Epidermal melanocyte (primary cell): ENCODE results near the gene PLEKHJ1.
"Not testable (repeated sequence)": the region's sequence is repeated elsewhere in the genome, so short reads cannot be mapped to it uniquely, and the experiment has no call there.

Source experiments
- DNase-seq: peaks from one replicate; pipeline ENCODE4 v3.0.0; 2011; ENCODE audit warnings: low spot score; ENCODE audit not compliant: insufficient read length

PLEKHJ1 gene

GRCh38 chr19:2236314-2237050 is at the start of gene PLEKHJ1, which contains the start of gene SF3A2:
Gene PLEKHJ1 (minus strand): TSS chr19:2236329. CDS start chr19:2236248, 81 bp downstream.
Gene SF3A2 (plus strand): TSS chr19:2236824. CDS start chr19:2243419, 6,595 bp downstream.
- peak; percentile 99 for DNase-seq

GRCh38 chr19:2283835-2284507 is 47.8 kb upstream of the PLEKHJ1 start:
- no peak for DNase-seq

- DNase-seq: no peak
These were observed 46.7 kb upstream of the PLEKHJ1 start for GRCh38 chr19:2282862-2283237.

- no peak for DNase-seq
These were observed 46.1 kb upstream of the PLEKHJ1 start, which contains the start of gene PEAK3 for GRCh38 chr19:2282062-2282861. Gene PEAK3 (minus strand): TSS chr19:2282175. CDS start chr19:2280931, 1,244 bp downstream.

GRCh38 chr19:2281265-2282061 is 45.3 kb upstream of the PLEKHJ1 start:
- not testable (repeated sequence) for DNase-seq

DNA sequence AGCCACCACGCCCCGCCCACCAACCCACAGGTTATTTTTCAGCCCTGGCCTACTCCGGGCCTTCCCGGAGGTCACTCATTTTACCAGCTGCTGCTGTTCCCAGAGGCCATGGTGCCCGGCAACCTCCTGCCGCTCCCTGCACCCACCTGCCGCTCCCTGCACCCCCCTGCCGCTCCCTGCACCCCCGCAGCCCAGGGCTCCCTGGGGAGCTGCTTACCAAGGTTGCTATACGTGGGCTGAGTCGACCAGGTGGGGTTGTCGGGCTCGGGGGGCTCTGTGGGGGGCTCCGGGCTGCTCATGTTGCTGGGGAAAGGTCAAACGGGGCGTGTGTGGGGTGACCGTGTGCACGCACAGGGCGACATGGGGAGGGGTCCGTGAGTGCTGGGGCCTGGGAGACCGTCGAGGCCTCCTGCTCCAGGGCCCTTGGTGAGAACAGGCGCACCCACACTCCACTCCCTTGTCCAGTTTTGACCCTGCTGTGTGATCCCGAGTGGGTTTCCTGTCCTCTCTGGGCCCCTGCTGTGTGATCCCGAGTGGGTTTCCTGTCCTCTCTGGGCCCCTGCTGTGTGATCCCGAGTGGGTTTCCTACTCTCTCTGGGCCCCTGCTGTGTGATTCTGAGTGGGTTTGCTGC is 44.6 kb upstream of the PLEKHJ1 start:
- DNase-seq: no peak

- no peak for DNase-seq
These were observed 42.5 kb upstream of the PLEKHJ1 start for GRCh38 chr19:2278459-2279158.

DNA sequence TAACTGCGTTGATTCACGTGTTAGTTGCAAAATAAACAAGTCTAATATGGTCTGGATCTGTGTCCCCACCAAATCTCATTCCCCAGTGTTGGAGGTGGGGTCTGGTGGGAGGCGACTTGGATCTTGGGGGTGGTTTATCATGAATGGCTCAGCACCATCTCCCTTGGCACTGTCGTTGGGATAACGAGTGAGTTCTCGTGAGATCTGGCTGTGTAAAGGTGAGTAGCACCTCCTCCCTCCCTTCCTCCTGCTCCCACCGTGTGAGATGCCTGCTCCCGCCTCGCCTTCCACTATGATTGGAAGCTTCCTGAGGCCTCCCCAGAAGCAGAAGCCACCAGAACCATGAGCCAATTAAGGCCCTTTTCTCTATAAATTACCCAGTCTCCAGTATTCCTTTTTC is 41.0 kb upstream of the PLEKHJ1 start:
- DNase-seq: no peak

- no peak for DNase-seq
These were observed 40.4 kb upstream of the PLEKHJ1 start for GRCh38 chr19:2276429-2276986.

DNA sequence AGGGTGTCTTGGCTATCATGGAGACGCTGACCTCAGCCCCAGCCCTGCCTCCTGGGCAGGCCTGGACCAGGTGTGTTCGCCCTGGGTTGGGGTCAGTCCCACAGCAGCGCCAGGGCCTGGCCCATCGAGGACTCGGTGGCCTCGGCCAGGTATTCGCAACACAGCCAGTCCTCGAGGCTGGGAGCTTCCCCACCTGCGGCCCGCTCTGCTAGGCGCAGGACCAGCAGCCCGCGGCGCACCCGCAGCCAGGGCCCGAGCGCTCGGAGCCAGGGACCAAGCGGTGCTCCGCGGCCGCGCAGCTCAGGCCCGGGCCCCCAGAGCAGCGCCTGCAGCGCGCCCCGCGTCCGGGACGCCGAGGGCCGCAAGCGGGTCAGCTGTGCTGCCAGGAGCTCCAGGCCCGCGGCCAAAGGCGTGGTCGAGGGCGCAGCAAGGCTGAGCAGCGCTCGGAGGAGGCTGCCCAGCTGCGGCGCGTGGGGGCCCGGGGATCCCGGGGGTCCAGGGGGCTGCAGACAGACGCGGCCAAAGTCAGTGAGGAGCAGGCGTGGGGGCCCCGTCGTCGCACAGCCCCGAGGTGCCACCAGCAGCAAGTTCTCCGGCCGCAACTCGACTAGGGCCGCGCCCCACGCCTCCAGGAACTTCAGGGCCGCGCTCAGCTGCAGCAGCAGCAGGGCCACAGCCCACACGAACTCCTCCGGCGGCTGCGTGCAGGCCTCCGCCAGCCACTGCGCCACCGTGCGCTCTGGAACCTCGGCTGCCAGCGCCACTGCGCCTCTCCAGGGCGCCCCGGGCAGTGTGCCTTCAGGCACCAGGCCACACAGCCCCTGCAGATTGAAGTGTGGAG is 39.7 kb upstream of the PLEKHJ1 start:
- no peak for DNase-seq

- DNase-seq: no peak
These were observed 38.9 kb upstream of the PLEKHJ1 start for GRCh38 chr19:2274931-2275535.

DNA sequence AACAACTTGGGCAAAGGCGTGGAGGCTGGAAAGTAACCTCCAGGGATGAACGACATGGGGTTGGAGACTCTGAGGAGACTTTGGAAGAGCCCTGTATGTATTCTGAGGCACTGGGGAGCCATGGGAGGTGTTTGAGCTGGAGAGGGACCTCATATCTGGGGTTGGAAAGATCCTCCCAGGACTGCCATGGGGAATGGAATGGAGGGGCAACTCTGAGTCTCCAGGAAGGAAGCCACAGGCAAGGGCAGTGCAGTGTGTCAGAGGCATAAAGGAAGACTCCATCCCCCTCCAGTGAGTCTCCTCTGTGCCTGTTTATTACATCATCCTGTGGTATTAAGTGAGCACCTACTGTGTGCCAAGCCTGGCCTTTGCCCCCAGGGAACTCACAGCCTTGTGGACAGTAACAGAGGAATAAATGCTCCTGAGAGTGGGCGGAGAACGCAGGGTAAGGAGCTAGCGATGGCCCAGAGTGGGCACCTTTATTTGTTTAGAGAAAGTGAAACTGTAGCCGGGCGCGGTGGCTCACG is 38.1 kb upstream of the PLEKHJ1 start:
- no peak for DNase-seq

DNA sequence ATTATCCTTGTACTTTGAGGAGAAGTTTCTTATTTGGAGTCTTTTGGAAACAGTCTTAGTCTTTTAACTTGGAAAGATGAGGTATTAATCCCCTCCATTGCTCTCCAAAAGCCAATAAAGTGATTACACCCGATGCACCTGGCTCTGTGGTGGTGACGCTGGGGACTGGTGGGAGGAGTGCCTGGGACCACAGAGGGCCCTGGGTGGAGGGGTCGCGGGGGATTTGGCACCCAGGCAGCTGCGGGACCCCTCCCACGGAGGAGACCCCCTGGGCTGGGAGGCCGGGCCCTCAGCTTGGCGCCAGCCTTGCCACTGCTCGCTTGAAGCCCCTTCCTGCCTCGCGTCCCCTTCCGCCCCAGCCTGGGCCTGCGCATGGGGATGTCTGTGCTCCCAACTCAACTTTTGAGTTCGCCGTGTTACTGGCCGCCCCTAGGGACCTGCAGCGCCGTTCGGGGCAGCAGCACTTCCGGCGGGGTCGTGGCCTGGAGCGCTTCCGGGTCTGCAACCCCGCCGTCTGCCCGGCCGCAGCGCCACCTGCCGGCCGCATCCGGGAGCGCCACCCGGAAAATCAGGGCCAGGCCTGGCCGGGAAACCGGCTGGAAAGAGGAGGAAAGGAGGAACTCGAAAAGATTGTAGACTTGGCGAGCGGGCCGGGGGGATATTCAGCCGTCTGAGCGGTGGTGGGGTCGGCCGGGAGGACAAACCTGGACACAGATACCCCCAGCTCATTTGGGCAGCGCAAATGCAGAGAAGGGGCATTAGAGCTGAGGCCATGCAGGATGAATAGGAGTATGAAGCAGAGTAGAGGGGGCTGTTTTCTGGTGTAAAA is 37.4 kb upstream of the PLEKHJ1 start:
- DNase-seq: peak; percentile 98

DNA sequence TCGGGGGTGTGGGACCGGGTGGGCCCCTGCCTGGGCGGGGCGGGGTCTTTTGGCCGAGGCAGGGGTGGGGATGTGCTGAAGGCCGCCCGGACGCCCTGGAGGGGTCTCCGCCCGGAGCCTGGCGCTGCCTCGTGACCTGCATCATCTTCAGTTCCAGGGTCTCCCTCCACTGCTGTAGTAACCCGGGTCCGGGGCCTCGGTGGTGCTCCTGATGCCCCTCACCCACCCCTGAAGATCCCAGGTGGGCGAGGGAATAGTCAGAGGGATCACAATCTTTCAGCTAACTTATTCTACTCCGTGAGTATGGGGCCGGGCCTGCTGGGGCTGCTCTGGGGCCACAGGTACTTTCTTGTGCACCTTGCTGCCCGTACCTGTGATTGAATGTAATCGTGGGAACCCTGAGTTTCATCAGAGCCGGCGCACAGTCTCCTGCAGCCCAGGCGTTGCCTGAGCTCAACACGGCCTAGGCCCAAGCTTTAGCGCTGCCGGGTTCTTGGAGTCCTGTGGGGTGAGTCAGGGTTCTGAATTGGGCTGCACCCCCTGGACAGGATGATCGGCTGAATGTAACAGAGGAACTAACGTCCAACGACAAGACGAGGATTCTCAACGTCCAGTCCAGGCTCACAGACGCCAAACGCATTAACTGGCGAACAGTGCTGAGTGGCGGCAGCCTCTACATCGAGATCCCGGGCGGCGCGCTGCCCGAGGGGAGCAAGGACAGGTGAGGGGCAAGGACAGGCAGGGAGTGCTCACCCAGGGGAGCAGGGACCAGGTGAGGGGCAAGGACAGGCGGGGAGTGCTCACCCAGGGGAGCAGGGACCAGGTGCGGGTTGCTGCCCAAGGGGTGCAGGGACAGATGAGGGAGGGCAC is 35.3 kb upstream of the PLEKHJ1 start:
- DNase-seq: no peak

DNA sequence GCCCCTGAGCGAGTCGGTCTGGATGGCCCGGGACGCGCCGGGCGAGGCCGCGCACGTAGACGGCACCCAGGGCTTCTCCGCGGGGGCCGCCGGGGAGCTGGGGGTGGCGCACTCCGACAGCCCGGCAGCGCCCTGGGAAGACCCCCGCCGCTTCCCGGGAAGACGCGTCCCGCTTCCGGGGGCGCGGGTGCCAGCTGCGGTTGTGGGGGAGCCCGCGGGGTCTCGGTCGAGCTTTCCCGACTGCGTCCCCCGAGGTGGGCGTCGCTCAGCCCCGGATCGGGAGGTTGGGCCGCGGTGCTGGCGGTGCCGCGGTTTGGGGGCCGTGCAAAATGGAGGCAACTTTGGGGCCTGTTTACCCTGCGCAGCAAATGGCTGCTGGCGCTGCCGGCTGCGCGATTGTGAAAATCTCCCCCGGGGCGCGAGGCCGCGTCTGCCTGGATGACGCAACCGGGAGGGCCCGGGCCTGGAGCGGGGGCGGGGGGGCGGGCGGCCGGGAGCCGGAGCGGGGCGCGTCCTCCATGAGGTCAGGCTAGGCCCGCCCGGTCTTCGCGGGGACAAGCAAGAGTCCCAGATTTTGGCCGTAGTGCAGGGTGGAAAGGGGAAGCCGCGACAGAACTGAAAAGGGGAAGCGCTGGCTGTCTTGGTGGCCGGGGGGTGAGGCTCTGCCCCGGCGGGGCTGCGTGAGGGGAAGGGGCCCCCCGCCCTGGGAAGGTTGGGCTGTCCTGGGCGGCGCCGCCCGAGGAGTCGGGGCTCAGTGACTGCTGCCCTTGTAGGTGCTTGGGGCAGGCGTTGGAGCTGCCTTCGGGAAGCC is 34.5 kb upstream of the PLEKHJ1 start:
- DNase-seq: peak; percentile 94

DNA sequence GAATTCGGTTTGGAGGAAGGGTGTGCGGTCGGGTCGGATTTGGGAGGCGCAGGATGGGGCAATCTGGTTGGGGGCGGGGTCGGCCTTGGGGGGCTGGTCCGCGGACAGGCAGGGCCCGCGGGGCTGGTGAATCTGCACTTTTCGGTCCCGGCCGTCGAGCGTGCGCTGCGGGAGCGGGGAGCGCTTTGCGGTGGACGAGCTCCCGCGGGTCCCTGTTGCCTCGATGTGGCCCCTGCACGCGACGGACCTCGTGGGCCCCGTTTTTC is 34.0 kb upstream of the PLEKHJ1 start:
- no peak for DNase-seq
